ENCODE results near the gene CLTCL1. TPM values are rescaled to one million over a fixed set of nuclear protein-coding genes. Genes with fewer than 3 reads are reported as not detected.

Gene CLTCL1
- total RNA-seq, 1 donor from 2014 or later = 4.3 TPM

- peak; percentile 36 for DNase-seq (ENCODE audit: low read depth)
- TF ChIP-seq CTCF (conservative IDR thresholded peaks at IDR 0.05; ENCODE audit: low read depth, low read length) = peak; percentile 72
- peak overlapping the region; percentile 61 for H3K4me3 ChIP-seq (ENCODE audit: low read depth, low read length)
Measured at GRCh38 chr22:19179497-19180048, 111.9 kb downstream of the CLTCL1 start.

- DNase-seq (ENCODE audit: low read depth) = no peak
- peak within 1 kb of the TSS; percentile 86 for H3K4me3 ChIP-seq (ENCODE audit: low read depth, low read length)
- TF ChIP-seq CTCF (conservative IDR thresholded peaks at IDR 0.05; ENCODE audit: low read depth, low read length) = no peak
Measured at GRCh38 chr22:19178657-19179496, 112.6 kb downstream of the CLTCL1 start, which contains the start of gene SLC25A1. TSS of gene SLC25A1 (minus strand) at chr22:19178736. CDS start at chr22:19178673, 63 bp downstream.

- H3K4me3 ChIP-seq (ENCODE audit: low read depth, low read length) = peak overlapping the region; percentile 86
- no peak for TF ChIP-seq CTCF (conservative IDR thresholded peaks at IDR 0.05; ENCODE audit: low read depth, low read length)
- no peak for DNase-seq (ENCODE audit: low read depth)
Measured at GRCh38 chr22:19178065-19178656, 113.4 kb downstream of the CLTCL1 start.

- no peak for TF ChIP-seq CTCF (conservative IDR thresholded peaks at IDR 0.05; ENCODE audit: low read depth, low read length)
- H3K4me3 ChIP-seq (ENCODE audit: low read depth, low read length) = peak overlapping the region; percentile 86
- no peak for DNase-seq (ENCODE audit: low read depth)
Measured at GRCh38 chr22:19177164-19178064, 114.1 kb downstream of the CLTCL1 start.

- no peak for TF ChIP-seq CTCF (conservative IDR thresholded peaks at IDR 0.05; ENCODE audit: low read depth, low read length)
- H3K4me3 ChIP-seq (ENCODE audit: low read depth, low read length) = peak overlapping the region; percentile 86
- DNase-seq (ENCODE audit: low read depth) = no peak
Measured at GRCh38 chr22:19176732-19177131, 114.8 kb downstream of the CLTCL1 start.

- no peak for TF ChIP-seq CTCF (conservative IDR thresholded peaks at IDR 0.05; ENCODE audit: low read depth, low read length)
- H3K4me3 ChIP-seq (ENCODE audit: low read depth, low read length) = no peak overlapping the region
- no peak for DNase-seq (ENCODE audit: low read depth)
Measured at GRCh38 chr22:19176175-19176643, 115.3 kb downstream of the CLTCL1 start.
